ENCODE measurements around the gene ADAMTSL2.
A peak's percentile ranks its signal among the peaks of the same experiment; 100 is the strongest.

Gene ADAMTSL2

GRCh38 chr9:133578524-133579441 is 44.3 kb downstream of the ADAMTSL2 start:
- no peak for DNase-seq
- intact Hi-C loops (cut with DNase I): no loop called here

- DNase-seq: no peak
Measured at GRCh38 chr9:133579601-133580418, 45.3 kb downstream of the ADAMTSL2 start.

GRCh38 chr9:133580419-133580738 is 45.9 kb downstream of the ADAMTSL2 start:
- DNase-seq: no peak
- intact Hi-C loops (cut with DNase I): no loop called here

More at GRCh38 chr9:133579601-133580418, 45.3 kb downstream of the ADAMTSL2 start:
- intact Hi-C loops (cut with DNase I): no loop called here

GRCh38 chr9:133581011-133581410 is 46.5 kb downstream of the ADAMTSL2 start:
- intact Hi-C loops (cut with DNase I): no loop called here
- DNase-seq: no peak

- intact Hi-C loops (cut with DNase I): no loop called here
- no peak for DNase-seq
Measured at GRCh38 chr9:133581513-133582343, 47.2 kb downstream of the ADAMTSL2 start.

GRCh38 chr9:133582501-133583045 is 48.1 kb downstream of the ADAMTSL2 start:
- DNase-seq: no peak
- intact Hi-C loops (cut with DNase I): no loop called here

- no peak for DNase-seq
- intact Hi-C loops (cut with DNase I): no loop called here
Measured at GRCh38 chr9:133583111-133583510, 48.6 kb downstream of the ADAMTSL2 start.

GRCh38 chr9:133583586-133583985 is 49.1 kb downstream of the ADAMTSL2 start:
- no peak for DNase-seq

GRCh38 chr9:133584167-133584558 is 49.7 kb downstream of the ADAMTSL2 start:
- intact Hi-C loops (cut with DNase I): no loop called here
- no peak for DNase-seq

More at GRCh38 chr9:133583586-133583985, 49.1 kb downstream of the ADAMTSL2 start:
- intact Hi-C loops (cut with DNase I): no loop called here

GRCh38 chr9:133584559-133585476 is 50.3 kb downstream of the ADAMTSL2 start:
- DNase-seq: peak in 2 of 42 donors; percentile 30 to 32
- intact Hi-C loops (cut with DNase I): no loop called here

GRCh38 chr9:133585481-133586351 is 51.2 kb downstream of the ADAMTSL2 start:
- no peak for DNase-seq
- intact Hi-C loops (cut with DNase I): no loop called here

GRCh38 chr9:133587051-133587450 is 52.5 kb downstream of the ADAMTSL2 start:
- DNase-seq: no peak

GRCh38 chr9:133587466-133587865 is 53.0 kb downstream of the ADAMTSL2 start:
- DNase-seq: no peak
- intact Hi-C loops (cut with DNase I): no loop called here

More at GRCh38 chr9:133587051-133587450, 52.5 kb downstream of the ADAMTSL2 start:
- intact Hi-C loops (cut with DNase I): no loop called here

GRCh38 chr9:133589454-133590227 is 55.1 kb downstream of the ADAMTSL2 start:
- DNase-seq: no peak
- intact Hi-C loops (cut with DNase I): no loop called here

- intact Hi-C loops (cut with DNase I): no loop called here
- DNase-seq: no peak
Measured at GRCh38 chr9:133590231-133590855, 55.8 kb downstream of the ADAMTSL2 start.

Measured in head of caudate nucleus (tissue), 42 donors.